GM12872 (cell line): ENCODE measurements around the gene HSF2BP.

Experiments used
- TF ChIP-seq, protein P1 (sequence below): IDR thresholded peaks from 3 replicates; pipeline ENCODE4 v1.5.1; 2011; ENCODE audit warnings: low read depth, mild to moderate bottlenecking, low read length, moderate library complexity; ENCODE audit not compliant: insufficient read depth

The HSF2BP gene

DNA sequence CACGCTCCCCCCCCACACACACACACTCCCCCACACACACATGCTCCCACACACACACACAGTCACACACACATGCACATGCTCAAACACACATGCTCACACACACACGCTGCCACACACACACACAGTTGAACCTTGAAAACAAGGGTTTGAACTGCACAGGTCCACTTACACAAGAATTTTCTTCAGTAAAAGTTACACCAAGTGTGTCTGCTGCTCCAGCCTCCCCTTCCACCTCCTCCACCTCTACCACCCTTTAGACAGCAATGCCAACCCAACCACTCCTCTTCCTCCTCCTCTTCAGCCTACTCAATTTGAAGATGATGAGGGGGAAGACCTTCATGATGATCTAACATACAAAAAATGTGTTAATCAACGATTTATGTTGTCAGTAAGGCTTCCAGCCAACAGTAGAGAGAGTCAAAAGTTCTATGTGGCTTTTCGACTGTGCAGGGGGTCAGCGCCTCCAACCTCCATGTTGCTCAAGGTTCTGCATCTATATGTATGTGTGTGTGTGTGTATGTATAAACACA, 26.8 kb downstream of the HSF2BP start:
- TF ChIP-seq, protein P1, sequence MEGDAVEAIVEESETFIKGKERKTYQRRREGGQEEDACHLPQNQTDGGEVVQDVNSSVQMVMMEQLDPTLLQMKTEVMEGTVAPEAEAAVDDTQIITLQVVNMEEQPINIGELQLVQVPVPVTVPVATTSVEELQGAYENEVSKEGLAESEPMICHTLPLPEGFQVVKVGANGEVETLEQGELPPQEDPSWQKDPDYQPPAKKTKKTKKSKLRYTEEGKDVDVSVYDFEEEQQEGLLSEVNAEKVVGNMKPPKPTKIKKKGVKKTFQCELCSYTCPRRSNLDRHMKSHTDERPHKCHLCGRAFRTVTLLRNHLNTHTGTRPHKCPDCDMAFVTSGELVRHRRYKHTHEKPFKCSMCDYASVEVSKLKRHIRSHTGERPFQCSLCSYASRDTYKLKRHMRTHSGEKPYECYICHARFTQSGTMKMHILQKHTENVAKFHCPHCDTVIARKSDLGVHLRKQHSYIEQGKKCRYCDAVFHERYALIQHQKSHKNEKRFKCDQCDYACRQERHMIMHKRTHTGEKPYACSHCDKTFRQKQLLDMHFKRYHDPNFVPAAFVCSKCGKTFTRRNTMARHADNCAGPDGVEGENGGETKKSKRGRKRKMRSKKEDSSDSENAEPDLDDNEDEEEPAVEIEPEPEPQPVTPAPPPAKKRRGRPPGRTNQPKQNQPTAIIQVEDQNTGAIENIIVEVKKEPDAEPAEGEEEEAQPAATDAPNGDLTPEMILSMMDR, result no peak

DNA sequence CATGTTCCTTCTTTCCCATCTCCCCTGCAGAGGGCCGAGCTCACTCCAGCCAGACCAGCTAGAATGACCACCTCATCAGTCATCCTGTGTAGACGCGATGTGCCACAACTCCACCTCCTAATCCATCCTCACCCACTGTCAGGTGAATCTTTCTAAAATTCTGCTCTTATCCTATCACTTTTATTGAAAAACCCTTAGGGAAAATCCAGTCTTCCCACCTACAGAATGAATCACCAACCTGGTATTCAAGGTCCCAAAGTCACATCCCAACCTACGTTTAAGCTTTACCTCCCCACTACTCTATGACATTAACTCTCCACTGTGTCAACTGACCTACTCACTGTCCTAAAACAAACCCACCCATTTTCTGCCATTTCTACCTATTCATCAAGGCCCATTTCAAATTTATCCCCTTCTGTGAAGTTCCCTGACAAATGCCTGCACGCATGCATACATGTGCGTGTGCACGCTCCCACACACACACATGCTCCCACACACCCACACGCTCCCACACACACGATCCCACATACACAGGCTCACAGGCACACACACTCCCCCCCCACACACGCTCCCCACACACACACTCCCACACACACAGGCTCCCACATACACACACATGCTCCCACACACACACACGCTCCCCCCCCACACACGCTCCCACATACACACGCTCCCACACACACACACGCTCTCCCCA, 27.7 kb downstream of the HSF2BP start:
- TF ChIP-seq, protein P1, result no peak

DNA sequence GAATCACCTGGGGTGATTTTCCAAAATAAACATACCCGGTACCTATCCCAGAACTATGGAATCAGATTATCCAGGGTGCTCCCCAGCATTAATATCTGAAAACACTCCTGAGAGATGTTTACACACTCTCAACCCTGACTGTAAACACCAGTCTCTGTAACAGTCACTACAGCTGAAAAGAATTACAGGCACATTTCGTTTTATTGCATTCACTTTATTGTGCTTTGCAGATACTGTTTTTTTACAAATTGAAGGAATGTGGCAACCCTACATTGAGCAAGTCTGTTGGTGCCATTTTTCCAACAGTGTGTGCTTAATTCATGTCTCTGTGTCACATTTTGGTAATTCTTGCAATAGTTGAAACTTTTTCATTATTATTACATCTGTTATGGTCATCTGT, 31.8 kb downstream of the HSF2BP start:
- TF ChIP-seq, protein P1, result no peak

DNA sequence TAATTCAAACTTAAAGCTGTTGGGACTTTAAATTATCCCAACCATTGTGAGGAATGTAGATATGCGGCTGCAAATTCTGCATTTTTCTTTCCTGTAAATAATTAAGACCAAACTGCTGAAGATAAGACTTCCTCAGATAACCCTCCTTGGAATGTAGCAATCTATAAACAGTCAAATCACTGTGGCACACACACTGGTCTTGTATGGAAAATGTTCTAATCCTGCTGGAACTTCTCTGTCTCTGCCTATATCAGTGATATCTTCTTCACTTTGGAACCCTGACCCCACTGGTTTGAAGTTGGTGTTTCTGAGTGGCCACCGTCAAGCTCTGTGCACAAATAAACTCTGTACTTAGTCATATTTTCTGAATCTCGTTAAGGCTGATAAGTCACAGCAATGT, 32.9 kb downstream of the HSF2BP start:
- TF ChIP-seq, protein P1, result no peak

DNA sequence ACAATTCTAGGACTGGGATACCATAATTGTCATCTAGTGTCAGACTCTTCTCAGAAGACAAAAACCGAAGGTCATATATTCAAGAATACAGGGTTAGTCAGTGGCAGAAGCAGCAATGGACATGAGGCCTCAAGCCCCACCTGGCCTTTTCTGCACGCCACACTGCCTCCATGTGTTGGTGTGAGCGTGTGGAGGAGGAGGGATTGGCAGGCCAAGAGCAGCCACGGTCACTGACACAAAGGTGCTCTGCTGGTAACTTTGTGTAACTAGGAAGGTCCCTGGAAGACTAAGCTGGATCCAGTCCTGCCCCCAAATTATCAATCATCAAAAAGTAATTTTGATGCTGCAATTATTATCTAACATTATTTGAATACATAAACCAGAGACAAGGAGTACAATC, 34.9 kb downstream of the HSF2BP start:
- TF ChIP-seq, protein P1, result no peak

DNA sequence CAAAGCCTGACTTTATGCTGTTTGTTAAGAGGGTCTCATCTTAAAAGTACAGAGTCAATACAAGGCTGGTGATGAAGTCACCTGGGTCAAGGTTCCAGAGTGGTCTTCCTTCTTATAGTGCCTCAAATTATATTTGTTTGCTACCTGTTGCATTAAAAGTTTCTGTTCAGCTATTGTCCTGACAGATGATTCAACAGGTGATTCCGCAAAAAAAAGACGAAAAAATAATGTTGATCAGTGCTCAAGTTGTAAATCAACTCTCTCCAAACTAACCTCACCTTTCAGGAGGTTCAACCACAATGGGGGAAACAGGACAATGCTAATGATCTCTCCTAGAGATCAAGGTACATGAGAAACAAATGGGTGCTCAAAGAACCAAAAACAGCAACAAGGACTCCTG, 35.7 kb downstream of the HSF2BP start:
- TF ChIP-seq, protein P1, result no peak

DNA sequence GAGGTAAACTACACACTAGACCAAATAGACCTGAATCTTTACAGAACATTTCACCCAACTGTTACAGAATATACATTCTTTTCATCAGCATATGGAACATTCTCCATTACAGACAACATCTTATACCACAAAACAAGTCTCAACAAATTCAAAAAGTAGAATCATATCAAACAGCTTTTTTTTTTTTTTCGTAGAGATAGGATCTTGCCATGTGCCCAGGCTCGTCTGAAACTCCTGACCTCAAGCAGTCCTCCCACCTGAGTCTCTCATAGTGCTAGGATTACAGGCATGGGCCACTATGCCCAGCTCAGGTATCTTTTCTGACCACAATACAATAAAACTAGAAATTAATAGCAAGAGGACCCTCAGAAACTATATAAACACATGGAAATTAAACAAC, 36.5 kb downstream of the HSF2BP start:
- TF ChIP-seq, protein P1, result no peak
